K562 (cell line): Measurements from ENCODE around the gene NHLH1. TPM values are rescaled to one million over a fixed set of nuclear protein-coding genes. Genes with fewer than 3 reads are reported as not detected.

Source experiments
- CTBP1 ChIP-seq: fragments of 450-650 bp; IDR thresholded peaks from 2 replicates; pipeline ENCODE4 v1.6.1; 2016; ENCODE audit warnings: borderline replicate concordance
- DDX20 ChIP-seq: fragments of 450-650 bp; IDR thresholded peaks from 2 replicates; pipeline ENCODE4 v1.6.1; 2016; ENCODE audit warnings: missing genetic modification characterization, low read depth, mild to moderate bottlenecking, missing compliant biosample characterization, moderate library complexity
- DIDO1 ChIP-seq: fragments of 450-650 bp; IDR thresholded peaks from 2 replicates; pipeline ENCODE4 v1.6.1; 2016; ENCODE audit warnings: low read depth, missing biosample characterization, missing genetic modification characterization
- GATA2 ChIP-seq: sonication (generic); formaldehyde crosslinking; IDR thresholded peaks from 2 replicates; pipeline ENCODE4 v1.4.0; 2020; ENCODE audit warnings: mild to moderate bottlenecking, missing genetic modification reagents
- MCM2 ChIP-seq: fragments of 450-650 bp; IDR thresholded peaks from 2 replicates; pipeline ENCODE4 v1.6.1; 2017; ENCODE audit warnings: low read depth, mild to moderate bottlenecking
- MTA1 ChIP-seq: fragments of 450-650 bp; IDR thresholded peaks from 2 replicates; pipeline ENCODE4 v1.6.1; 2017; ENCODE audit warnings: borderline replicate concordance
- NELFE ChIP-seq: IDR thresholded peaks from 2 replicates; pipeline ENCODE4 v1.6.1; 2011; ENCODE audit warnings: mild to moderate bottlenecking; ENCODE audit not compliant: insufficient read depth, insufficient read length
- PURB ChIP-seq: sonication (generic); formaldehyde crosslinking; IDR thresholded peaks from 2 replicates; pipeline ENCODE4 v1.9.0; 2021; ENCODE audit warnings: low read depth, mild to moderate bottlenecking, missing genetic modification reagents
- RBBP5 ChIP-seq: fragments of 200-600 bp; sonication (generic); IDR thresholded peaks from 2 replicates; pipeline ENCODE4 v1.6.1; 2012; ENCODE audit warnings: borderline replicate concordance, mild to moderate bottlenecking, low read length, control low read depth, inconsistent platforms; ENCODE audit not compliant: insufficient read depth, poor library complexity, severe bottlenecking
- RBFOX2 ChIP-seq: fragments of 200-400 bp; formaldehyde crosslinking; IDR thresholded peaks from 2 replicates; pipeline ENCODE4 v1.6.1; 2017; ENCODE audit warnings: low read depth, mild to moderate bottlenecking, low read length, moderate library complexity
- RBM17 ChIP-seq: fragments of 200-400 bp; formaldehyde crosslinking; IDR thresholded peaks from 2 replicates; pipeline ENCODE4 v1.6.1; 2017; ENCODE audit warnings: low read depth, mild to moderate bottlenecking, low read length, borderline replicate concordance
- RBM25 ChIP-seq: fragments of 200-400 bp; formaldehyde crosslinking; IDR thresholded peaks from 2 replicates; pipeline ENCODE4 v1.6.1; 2018; ENCODE audit warnings: low read length, low read depth, moderate library complexity; ENCODE audit not compliant: severe bottlenecking
- SNRNP70 ChIP-seq: fragments of 200-400 bp; formaldehyde crosslinking; optimal IDR thresholded peaks from 2 replicates; pipeline ENCODE3; 2017; ENCODE audit warnings: low read depth, low read length
- SRSF1 ChIP-seq: fragments of 200-400 bp; formaldehyde crosslinking; IDR thresholded peaks from 2 replicates; pipeline ENCODE4 v1.6.1; 2017; ENCODE audit warnings: mild to moderate bottlenecking, low read depth, low read length, moderate library complexity
- STAT5B ChIP-seq: fragments of 250-450 bp; sonication (Bioruptor Pico); IDR thresholded peaks from 2 replicates; pipeline ENCODE4 v1.8.0; 2021; ENCODE audit warnings: mild to moderate bottlenecking, inconsistent platforms
- TAF7 ChIP-seq: fragments of 450-650 bp; IDR thresholded peaks from 2 replicates; pipeline ENCODE4 v1.6.1; 2016; ENCODE audit warnings: missing genetic modification characterization, missing compliant biosample characterization
- ZEB2 ChIP-seq: fragments of 450-650 bp; IDR thresholded peaks from 2 replicates; pipeline ENCODE4 v1.6.1; 2016
- ZNF436 ChIP-seq: fragments of 250-450, 450-650 bp; sonication (Bioruptor Pico); formaldehyde crosslinking; IDR thresholded peaks from 2 replicates; pipeline ENCODE4 v1.7.0; 2020; ENCODE audit warnings: mild to moderate bottlenecking
- ZNF644 ChIP-seq: fragments of 200-800 bp; sonication (Bioruptor generic); IDR thresholded peaks from 2 replicates; pipeline ENCODE4 v1.6.1; 2016; ENCODE audit warnings: low read depth, missing genetic modification characterization, missing compliant biosample characterization
- ZNF79 ChIP-seq: fragments of 250-450 bp; sonication (Bioruptor Pico); IDR thresholded peaks from 2 replicates; pipeline ENCODE4 v1.4.0; 2020; ENCODE audit warnings: low read depth, mild to moderate bottlenecking, moderate library complexity
- polyA plus RNA-seq, 8 experiments: library from polyadenylated mRNA; depleted of rRNA in 4 of 8; stranded (reverse) in 5 of 8; unstranded in 3 of 8; fragments of >200 nt; fragmentation: Nextera tagmentation in 2 of 8; fragmentation: Illumina TruSeq in 1 of 8; extraction: Ambion mirVana in 2 of 8; extraction: Trizol in 1 of 8; gene quantifications; 2 replicates each; pipeline versions ENCODE4 v1.2.1 to v1.2.3, GENCODE V29; 2011 to 2014; ENCODE audit warnings: inconsistent platforms in 1 of 8, missing spikeins in 1 of 8
- total RNA-seq, 7 experiments: library from RNA; depleted of rRNA in 6 of 7; stranded (reverse); fragments of >200 nt in 6 of 7; fragmentation: Illumina TruSeq in 2 of 7; extraction: Trizol in 2 of 7; gene quantifications; 2 replicates each; pipeline versions ENCODE4 v1.2.1 to v1.2.3, GENCODE V29; 2011 to 2021; ENCODE audit warnings: low replicate concordance in 1 of 7
- TF ChIP-seq, protein P1 (sequence below): fragments of 200-800 bp; sonication (Bioruptor generic); IDR thresholded peaks from 2 replicates; pipeline ENCODE4 v1.6.1; 2017; ENCODE audit warnings: missing genetic modification characterization, missing compliant biosample characterization
- TF ChIP-seq, protein P2 (sequence below): IDR thresholded peaks from 2 replicates; pipeline ENCODE4 v1.6.1; 2011; ENCODE audit warnings: borderline replicate concordance, low read depth, mild to moderate bottlenecking, moderate library complexity, low read length; ENCODE audit not compliant: insufficient read depth, poor library complexity, severe bottlenecking
- TF ChIP-seq, protein P3 (sequence below), 2 experiments: fragments of 200-800 bp in 1 of 2; sonication (Bioruptor generic) in 1 of 2; sonication (generic) in 1 of 2; formaldehyde crosslinking in 1 of 2; IDR thresholded peaks in 1 of 2; conservative IDR thresholded peaks in 1 of 2; 2 replicates each; pipeline versions ENCODE4 v1.5.0 to v1.6.1; 2016 to 2020; ENCODE audit warnings: missing compliant biosample characterization in 1 of 2, missing genetic modification characterization in 1 of 2, missing genetic modification reagents in 1 of 2

Gene NHLH1
- total and polyA plus RNA-seq, 9 of the 15 experiments (the other 6 are each of a cell fraction or from before 2014, with no cell fraction given): 0.09 to 1.3 (median 0.35) TPM; not detected in 1

DNA sequence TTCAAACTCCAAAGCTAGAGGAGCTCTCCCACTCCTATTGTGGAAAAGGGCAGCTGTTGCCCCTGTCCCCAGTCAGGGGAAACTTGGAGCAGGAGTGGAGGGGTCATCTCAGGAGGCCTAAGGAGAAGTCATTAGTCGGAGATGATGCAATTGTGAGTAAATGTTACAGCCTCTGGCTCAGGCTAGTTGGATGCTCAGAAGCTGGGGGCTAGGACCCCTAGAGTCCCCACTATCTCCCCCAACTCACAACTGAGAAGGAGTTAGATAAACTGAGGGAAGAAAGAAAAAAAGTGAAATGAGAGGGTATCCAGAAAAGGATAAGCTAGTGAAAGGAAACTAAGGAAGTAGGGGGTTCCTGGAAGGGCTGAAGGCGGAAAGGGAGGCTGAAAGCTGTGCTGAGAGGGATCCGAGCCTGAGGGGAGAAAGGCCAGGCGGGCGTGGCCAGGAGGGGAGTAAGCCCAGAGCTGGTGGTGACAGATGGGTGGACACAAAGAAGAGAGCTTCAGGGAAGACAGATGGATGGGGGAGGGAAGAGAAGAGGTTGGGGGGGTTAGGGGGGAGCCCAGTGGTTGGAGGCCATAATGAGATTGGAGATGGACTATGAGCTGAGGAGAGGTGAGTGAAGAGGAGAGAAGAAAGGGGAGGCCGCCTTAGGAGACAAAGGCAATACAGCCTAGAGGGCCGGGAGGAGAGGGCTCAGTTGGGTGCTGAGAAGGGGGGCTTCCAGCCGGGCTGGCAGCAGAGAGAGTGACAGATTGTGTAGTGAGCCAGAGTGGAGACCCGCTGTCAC, 4.5 kb upstream of the NHLH1 start (continued):
- TF ChIP-seq, protein P1, sequence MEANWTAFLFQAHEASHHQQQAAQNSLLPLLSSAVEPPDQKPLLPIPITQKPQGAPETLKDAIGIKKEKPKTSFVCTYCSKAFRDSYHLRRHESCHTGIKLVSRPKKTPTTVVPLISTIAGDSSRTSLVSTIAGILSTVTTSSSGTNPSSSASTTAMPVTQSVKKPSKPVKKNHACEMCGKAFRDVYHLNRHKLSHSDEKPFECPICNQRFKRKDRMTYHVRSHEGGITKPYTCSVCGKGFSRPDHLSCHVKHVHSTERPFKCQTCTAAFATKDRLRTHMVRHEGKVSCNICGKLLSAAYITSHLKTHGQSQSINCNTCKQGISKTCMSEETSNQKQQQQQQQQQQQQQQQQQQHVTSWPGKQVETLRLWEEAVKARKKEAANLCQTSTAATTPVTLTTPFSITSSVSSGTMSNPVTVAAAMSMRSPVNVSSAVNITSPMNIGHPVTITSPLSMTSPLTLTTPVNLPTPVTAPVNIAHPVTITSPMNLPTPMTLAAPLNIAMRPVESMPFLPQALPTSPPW (CRISPR knock-in tag): peak; percentile 90
- peak; percentile 69; the same call in 1 of the 2 replicates for TF ChIP-seq ZEB2
- TF ChIP-seq SRSF1: no peak
- TF ChIP-seq DDX20 (tag): peak; percentile 64; the same call in 1 of the 2 replicates
- peak; percentile 50 for TF ChIP-seq MTA1
- no peak for TF ChIP-seq ZNF436 (CRISPR knock-in tag)
- no peak for TF ChIP-seq GATA2 (CRISPR knock-in tag)
- TF ChIP-seq RBM17: no peak
- no peak for TF ChIP-seq RBM25
- TF ChIP-seq, protein P2, sequence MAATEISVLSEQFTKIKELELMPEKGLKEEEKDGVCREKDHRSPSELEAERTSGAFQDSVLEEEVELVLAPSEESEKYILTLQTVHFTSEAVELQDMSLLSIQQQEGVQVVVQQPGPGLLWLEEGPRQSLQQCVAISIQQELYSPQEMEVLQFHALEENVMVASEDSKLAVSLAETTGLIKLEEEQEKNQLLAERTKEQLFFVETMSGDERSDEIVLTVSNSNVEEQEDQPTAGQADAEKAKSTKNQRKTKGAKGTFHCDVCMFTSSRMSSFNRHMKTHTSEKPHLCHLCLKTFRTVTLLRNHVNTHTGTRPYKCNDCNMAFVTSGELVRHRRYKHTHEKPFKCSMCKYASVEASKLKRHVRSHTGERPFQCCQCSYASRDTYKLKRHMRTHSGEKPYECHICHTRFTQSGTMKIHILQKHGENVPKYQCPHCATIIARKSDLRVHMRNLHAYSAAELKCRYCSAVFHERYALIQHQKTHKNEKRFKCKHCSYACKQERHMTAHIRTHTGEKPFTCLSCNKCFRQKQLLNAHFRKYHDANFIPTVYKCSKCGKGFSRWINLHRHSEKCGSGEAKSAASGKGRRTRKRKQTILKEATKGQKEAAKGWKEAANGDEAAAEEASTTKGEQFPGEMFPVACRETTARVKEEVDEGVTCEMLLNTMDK: no peak
- TF ChIP-seq RBBP5: no peak
- no peak for TF ChIP-seq STAT5B (CRISPR knock-in tag)
- TF ChIP-seq CTBP1: peak; percentile 67; the same call in 1 of the 2 replicates
- TF ChIP-seq, protein P3, sequence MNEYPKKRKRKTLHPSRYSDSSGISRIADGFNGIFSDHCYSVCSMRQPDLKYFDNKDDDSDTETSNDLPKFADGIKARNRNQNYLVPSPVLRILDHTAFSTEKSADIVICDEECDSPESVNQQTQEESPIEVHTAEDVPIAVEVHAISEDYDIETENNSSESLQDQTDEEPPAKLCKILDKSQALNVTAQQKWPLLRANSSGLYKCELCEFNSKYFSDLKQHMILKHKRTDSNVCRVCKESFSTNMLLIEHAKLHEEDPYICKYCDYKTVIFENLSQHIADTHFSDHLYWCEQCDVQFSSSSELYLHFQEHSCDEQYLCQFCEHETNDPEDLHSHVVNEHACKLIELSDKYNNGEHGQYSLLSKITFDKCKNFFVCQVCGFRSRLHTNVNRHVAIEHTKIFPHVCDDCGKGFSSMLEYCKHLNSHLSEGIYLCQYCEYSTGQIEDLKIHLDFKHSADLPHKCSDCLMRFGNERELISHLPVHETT (CRISPR knock-in tag; conservative IDR thresholded peaks at IDR 0.05 in 1 of 2, IDR thresholded peaks at IDR 0.05 in 1 of 2): no peak
- TF ChIP-seq SNRNP70: no peak
- TF ChIP-seq RBFOX2: no peak; the same call in 1 of the 2 replicates
- peak; percentile 66 for TF ChIP-seq TAF7 (tag)
- TF ChIP-seq DIDO1: no peak
- no peak for TF ChIP-seq NELFE
- 0 out of 2 replicates have a peak, but pooled peaks have one; percentile 47 for TF ChIP-seq ZNF644
- TF ChIP-seq MCM2: no peak
- no peak for TF ChIP-seq PURB
- TF ChIP-seq ZNF79 (CRISPR knock-in tag): peak; percentile 20; the same call in 1 of the 2 replicates
